ENCODE data around the gene CNOT1. TPM values are rescaled to one million over a fixed set of nuclear protein-coding genes. Genes with fewer than 3 reads are reported as not detected.
"Not testable (repeated sequence)": the region's sequence is repeated elsewhere in the genome, so short reads cannot be mapped to it uniquely, and the experiment has no call there.

The CNOT1 gene
- total RNA-seq, 1 donor from 2014 or later = 213 TPM

DNA sequence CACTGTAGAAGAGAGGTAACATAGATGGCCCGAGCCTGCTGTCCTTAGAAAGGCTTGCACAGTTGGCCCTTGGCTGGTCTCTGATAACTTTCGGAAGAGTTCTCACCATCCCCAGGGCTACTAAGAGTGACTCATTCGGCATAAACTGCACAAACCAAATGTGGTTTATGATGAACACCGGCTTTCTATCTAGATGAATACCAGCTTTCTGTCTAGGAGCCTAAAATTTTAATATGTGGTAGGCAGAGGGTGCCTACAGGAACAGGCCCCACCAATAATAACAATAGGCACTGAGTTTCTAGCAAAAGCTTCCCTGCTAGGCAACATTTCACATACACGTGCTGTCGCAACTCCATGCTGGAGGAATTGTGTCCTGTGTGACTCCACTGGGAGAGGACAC is 15.4 kb downstream of the CNOT1 start:
- Mint-ChIP-seq H3K27ac (no peak overlapping the region), H3K4me3 (no peak overlapping the region), H3K27me3 (ENCODE audit: low read depth) (no peaks in the 10 kb centered on the region), H3K36me3 (peaks cover 16% of the 10 kb centered on the region), H3K4me1 (peaks cover 4% of the 10 kb centered on the region), H3K9me3 (no peaks in the 10 kb centered on the region)
- TF ChIP-seq, protein P1, sequence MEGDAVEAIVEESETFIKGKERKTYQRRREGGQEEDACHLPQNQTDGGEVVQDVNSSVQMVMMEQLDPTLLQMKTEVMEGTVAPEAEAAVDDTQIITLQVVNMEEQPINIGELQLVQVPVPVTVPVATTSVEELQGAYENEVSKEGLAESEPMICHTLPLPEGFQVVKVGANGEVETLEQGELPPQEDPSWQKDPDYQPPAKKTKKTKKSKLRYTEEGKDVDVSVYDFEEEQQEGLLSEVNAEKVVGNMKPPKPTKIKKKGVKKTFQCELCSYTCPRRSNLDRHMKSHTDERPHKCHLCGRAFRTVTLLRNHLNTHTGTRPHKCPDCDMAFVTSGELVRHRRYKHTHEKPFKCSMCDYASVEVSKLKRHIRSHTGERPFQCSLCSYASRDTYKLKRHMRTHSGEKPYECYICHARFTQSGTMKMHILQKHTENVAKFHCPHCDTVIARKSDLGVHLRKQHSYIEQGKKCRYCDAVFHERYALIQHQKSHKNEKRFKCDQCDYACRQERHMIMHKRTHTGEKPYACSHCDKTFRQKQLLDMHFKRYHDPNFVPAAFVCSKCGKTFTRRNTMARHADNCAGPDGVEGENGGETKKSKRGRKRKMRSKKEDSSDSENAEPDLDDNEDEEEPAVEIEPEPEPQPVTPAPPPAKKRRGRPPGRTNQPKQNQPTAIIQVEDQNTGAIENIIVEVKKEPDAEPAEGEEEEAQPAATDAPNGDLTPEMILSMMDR (IDR thresholded peaks at IDR 0.05; ENCODE audit: unreplicated experiment) = no peak
- DNase-seq (ENCODE audit: low spot score in 2 of 2, unreplicated experiment in 2 of 2) = no peak

DNA sequence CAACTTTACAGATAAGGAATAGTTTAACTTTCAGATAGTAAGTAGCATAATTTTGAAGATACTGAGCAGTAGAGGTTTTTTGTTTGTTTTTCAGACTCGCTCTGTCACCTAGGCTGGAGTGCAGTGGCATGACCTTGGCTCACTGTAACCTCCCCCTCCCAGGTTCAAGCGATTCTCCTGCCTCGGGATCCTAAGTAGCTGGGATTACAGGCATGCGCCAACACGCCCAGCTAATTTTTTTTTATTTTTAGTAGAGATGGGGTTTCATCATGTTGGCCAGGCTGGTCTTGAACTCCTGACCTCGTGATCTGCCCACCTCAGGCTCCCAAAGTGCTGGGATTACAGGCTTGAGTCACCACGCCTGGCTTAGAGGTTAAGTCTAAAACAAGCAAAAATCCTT is 16.7 kb downstream of the CNOT1 start:
- DNase-seq (ENCODE audit: low spot score in 2 of 2, unreplicated experiment in 2 of 2); H3K27me3 Mint-ChIP-seq (ENCODE audit: low read depth); H3K9me3 Mint-ChIP-seq; H3K4me3 Mint-ChIP-seq; H3K4me1 Mint-ChIP-seq; H3K27ac Mint-ChIP-seq: not testable (repeated sequence)
- peaks cover 22% of the 10 kb centered on the region for H3K36me3 Mint-ChIP-seq

DNA sequence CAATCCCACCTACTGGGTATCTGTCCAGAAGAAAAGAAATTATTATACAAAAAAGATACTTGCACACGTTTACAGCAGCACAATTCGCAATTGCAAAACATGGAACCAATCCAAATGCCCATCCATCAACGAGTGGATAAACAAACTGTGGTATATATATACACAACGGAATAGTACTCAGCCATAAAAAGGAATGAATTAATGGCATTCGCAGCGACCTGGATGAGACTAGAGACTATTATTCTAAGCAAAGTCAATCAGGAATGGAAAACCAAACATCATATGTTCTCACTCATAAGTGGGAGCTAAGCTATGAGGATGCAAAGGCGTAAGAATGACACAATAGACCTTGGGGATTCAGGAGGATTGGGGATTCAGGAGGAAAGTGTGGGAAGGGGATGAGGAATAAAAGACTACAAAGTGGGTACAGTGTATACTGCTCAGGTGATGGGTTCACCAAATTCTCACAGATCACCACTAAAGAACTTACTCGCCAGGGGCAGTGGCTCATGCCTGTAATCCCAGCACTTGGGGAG is 21.0 kb downstream of the CNOT1 start:
- H3K4me3 Mint-ChIP-seq = no peak overlapping the region
- no peaks in the 10 kb centered on the region for H3K4me1 Mint-ChIP-seq
- H3K27ac Mint-ChIP-seq = no peak overlapping the region
- no peak for DNase-seq (ENCODE audit: low spot score in 2 of 2, unreplicated experiment in 2 of 2)
- TF ChIP-seq, protein P1 (IDR thresholded peaks at IDR 0.05; ENCODE audit: unreplicated experiment) = no peak
- peaks cover 5% of the 10 kb centered on the region for H3K9me3 Mint-ChIP-seq
- H3K27me3 Mint-ChIP-seq (ENCODE audit: low read depth) = no peaks in the 10 kb centered on the region
- H3K36me3 Mint-ChIP-seq = peaks cover 24% of the 10 kb centered on the region

DNA sequence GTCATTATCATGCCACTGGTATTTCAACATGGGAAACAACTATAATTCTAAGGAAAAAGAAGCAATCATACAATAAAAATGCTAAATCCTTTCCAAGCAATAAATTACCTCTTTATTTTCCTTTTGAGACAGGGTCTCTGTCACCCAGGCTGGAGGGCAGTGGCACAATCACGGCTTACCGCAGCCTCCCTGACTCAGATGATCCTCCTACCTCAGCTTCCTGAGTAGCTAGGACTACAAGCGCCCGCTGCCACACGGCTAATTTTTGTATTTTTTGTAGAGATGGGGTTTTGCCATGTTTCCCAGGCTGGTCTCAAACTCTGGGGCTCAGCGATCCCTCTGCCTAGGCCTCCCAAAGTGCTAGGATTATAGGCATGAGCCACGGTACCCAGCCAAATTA is 24.1 kb downstream of the CNOT1 start:
- no peak for DNase-seq (ENCODE audit: low spot score in 2 of 2, unreplicated experiment in 2 of 2)
- peaks cover 5% of the 10 kb centered on the region for H3K9me3 Mint-ChIP-seq
- H3K27ac Mint-ChIP-seq = no peak overlapping the region
- H3K4me1 Mint-ChIP-seq = no peaks in the 10 kb centered on the region
- H3K4me3 Mint-ChIP-seq = no peak overlapping the region
- peaks cover 21% of the 10 kb centered on the region for H3K36me3 Mint-ChIP-seq
- TF ChIP-seq, protein P1 (IDR thresholded peaks at IDR 0.05; ENCODE audit: unreplicated experiment) = no peak
- no peaks in the 10 kb centered on the region for H3K27me3 Mint-ChIP-seq (ENCODE audit: low read depth)

DNA sequence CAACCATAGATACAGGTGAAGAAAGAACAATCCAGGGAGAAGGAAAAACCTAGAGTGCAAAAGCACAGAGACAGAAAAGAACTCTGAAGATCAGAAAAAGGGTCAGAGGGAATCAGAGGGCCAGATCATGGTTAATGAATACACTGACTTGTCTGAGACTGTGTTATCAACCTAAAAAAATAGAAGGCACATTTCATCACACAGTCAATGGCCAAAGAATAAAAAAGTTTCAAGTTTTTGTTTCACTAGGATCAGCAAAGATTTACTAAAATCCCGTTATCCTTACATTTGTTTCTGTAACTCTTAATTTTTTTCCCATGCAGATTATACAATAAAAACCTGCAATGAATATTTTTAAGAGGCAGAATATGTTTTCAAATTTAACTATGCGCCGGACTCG is 38.5 kb downstream of the CNOT1 start:
- Mint-ChIP-seq H3K27ac (peak overlapping the region; percentile 24), H3K27me3 (ENCODE audit: low read depth) (no peaks in the 10 kb centered on the region), H3K36me3 (peaks cover 41% of the 10 kb centered on the region), H3K4me1 (no peaks in the 10 kb centered on the region), H3K9me3 (no peaks in the 10 kb centered on the region), H3K4me3 (no peak overlapping the region)
- DNase-seq (ENCODE audit: low spot score in 2 of 2, unreplicated experiment in 2 of 2) = no peak
- TF ChIP-seq, protein P1 (IDR thresholded peaks at IDR 0.05; ENCODE audit: unreplicated experiment) = no peak

DNA sequence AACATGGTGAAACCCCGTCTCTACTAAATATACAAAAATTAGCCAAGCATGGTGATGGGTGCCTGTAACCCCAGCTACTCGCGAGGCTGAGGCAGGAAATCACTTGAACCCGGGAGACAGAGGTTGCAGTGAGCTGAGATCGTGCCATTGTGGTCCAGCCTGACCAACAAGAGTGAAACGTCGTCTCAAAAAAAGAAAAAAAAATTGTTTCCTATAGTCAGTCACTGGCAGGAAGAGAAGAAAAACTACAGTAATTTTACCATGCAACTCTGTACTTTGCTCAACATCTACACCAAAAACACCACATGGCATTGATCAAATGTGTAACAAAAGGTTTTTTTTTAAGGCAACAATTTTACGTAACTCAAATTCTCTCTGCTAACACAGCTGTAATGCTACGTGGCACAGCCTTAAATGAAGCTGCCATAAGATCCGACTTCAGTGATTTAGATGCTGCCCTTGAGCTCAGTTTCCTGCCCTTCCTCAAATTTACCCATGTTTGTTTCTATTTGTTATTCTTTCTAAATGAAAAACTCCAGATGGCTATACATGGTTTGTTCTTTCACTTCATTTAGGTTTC is 40.2 kb downstream of the CNOT1 start:
- DNase-seq (ENCODE audit: low spot score in 2 of 2, unreplicated experiment in 2 of 2) = no peak
- Mint-ChIP-seq H3K4me3 (no peak overlapping the region), H3K4me1 (no peaks in the 10 kb centered on the region), H3K27me3 (ENCODE audit: low read depth) (no peaks in the 10 kb centered on the region), H3K9me3 (no peaks in the 10 kb centered on the region), H3K27ac (peak overlapping the region; percentile 40), H3K36me3 (peaks cover 45% of the 10 kb centered on the region)
- TF ChIP-seq, protein P1 (IDR thresholded peaks at IDR 0.05; ENCODE audit: unreplicated experiment) = no peak

Data from mesothelial cell of epicardium (in vitro differentiated cells).